Suppressor macrophage treated with lipopolysaccharide for 1 hour (primary cell): ENCODE results near the gene ZNF783.
"Not testable (repeated sequence)": the region's sequence is repeated elsewhere in the genome, so short reads cannot be mapped to it uniquely, and the experiment has no call there.

Experiments used
- DNase-seq, 3 donors: peaks; one replicate each; pipeline ENCODE4 v3.0.0-alpha.2; 2020 to 2022

The ZNF783 gene

DNA sequence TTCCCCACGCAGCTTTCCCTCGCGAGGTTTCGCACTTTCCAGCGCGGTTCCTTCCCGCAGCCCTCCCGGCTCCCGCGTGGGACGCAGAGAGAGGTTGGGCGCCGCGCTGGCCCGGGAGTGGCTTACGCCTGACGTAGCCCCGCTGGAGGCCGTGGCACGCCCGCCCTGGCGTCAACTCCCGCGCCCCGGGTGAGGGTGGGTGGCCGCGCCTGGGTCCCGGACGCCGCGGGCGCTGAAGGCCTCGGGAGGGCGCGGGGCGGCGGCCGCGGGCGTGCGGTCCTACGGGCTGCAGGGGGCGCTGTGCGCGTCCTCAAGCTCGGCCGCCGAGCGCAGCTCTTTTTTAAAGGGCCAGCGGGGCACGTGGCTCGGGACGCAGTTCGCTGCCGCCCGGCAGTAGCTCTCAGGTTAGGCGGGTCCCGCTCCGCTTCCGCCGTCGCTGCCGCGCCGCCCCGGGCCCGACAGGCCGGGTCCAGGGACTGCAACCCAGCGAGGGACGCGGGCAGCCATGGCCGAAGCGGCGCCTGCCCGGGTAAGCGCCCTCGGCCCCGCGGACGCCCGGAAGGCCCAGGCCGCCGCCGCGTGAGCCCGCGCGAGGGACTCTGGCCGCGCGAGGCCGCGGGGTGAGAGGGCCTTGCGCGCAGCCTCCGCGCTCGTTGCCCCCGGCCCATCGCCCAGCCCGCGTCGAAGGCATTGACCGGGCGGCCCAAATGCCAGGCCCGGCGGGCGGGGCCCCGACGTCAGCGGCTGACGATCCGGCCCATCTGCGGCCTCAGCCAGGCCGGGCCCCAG lies at the start of gene ZNF783:
Gene ZNF783 (plus strand): TSS at position 368 of the 789 bp plus-strand sequence. CDS start 138 bp downstream, at position 506.
- DNase-seq = peak; percentile 91 to 96 (median 95)

- DNase-seq = no peak
Observed at GRCh38 chr7:149214020-149214720, 47.8 kb upstream of the ZNF783 start.

DNA sequence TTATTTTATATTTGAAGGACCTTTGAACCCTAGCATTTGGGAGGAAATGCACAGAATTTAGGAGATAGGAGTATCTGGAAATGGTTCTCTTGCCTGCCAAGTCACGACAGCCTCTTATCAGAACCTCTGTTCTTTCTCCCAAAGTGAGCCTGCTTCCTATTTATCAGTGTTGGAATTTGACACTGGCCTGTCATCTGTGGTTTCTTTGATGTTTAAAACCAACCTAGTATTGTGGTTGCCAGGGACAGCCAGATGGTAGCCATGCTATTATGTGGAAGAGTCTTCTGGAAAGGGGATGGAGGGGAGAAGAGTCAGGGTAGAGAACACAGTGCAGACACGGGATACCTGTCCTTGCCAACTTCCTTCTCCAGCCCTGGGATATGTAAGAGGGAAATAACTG lies 45.6 kb upstream of the ZNF783 start:
- no peak for DNase-seq

- DNase-seq = no peak
Observed at GRCh38 chr7:149217570-149217969, 44.4 kb upstream of the ZNF783 start.

- no peak for DNase-seq
Observed at GRCh38 chr7:149218469-149219420, 43.3 kb upstream of the ZNF783 start.

DNA sequence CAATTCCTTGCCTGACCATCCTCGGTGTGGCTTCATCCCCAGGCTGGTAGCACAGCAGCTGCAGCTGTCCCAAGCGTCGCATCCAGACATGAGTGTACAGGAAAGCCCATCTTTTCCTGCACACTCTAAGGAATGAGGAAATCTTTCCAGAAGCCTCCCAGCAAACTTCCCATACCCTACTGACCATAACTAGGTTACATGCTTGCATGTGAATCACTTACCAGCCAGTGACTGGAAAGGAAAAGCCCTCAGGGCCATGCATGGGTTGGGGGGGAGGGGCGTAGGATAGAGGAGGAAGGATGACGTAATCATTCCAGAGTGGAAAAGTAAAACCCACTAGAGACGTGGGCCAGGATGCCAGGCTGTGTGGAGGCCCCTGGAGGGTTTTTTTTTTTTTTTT lies 41.5 kb upstream of the ZNF783 start:
- no peak for DNase-seq

DNA sequence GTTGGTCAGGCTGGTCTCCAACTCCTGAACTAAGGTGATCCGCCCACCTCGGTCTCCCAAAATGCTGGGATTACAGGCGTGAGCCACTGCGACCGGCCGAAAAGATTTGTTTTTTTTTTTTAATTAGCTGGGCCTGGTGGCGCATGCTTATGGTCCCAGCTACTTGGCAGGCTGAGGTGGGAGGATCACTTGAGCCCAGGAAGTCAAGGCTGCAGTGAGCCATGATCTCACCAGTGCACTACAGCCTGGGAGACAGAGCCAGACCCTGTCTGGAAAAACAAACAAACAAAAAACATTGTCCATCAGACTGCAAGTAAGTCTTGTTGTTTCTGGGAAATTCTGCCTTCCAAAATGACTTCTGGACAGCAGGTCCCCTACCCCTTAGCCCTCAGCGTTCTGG lies 38.8 kb upstream of the ZNF783 start:
- no peak for DNase-seq

DNA sequence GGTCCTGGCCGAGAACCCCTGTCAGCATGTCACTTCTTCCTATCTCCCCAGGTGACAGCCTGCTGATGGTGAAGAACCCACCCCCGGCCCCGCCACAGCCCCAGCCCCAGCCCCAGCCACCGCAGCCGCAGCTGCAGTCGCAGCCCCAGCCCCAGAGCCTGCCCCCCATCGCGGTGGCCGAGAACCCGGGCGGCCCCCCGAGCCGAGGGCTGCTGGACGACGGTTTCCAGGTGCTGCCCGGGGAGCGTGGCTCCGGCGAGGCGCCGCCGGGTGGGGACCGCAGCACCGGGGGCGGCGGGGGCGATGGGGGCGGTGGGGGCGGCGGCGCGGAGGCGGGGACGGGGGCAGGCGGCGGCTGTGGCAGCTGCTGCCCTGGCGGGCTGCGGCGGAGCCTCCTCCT lies 38.2 kb upstream of the ZNF783 start:
- no peak for DNase-seq

DNA sequence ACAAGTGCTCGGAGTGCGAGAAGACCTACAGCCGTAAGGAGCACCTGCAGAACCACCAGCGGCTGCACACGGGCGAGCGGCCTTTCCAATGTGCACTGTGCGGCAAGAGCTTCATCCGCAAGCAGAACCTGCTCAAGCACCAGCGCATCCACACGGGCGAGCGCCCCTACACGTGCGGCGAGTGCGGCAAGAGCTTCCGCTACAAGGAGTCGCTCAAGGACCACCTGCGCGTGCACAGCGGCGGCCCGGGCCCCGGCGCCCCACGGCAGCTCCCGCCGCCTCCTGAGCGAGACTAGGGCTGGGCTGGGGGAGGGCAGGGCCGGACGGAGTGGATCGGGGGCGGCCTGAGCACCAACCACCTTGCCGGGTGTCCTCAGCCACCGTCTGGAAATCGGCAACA lies 37.6 kb upstream of the ZNF783 start:
- DNase-seq = no peak

- DNase-seq = no peak
Observed at GRCh38 chr7:149225106-149225505, 36.9 kb upstream of the ZNF783 start.

GRCh38 chr7:149225656-149226055 lies 36.3 kb upstream of the ZNF783 start:
- DNase-seq = no peak

DNA sequence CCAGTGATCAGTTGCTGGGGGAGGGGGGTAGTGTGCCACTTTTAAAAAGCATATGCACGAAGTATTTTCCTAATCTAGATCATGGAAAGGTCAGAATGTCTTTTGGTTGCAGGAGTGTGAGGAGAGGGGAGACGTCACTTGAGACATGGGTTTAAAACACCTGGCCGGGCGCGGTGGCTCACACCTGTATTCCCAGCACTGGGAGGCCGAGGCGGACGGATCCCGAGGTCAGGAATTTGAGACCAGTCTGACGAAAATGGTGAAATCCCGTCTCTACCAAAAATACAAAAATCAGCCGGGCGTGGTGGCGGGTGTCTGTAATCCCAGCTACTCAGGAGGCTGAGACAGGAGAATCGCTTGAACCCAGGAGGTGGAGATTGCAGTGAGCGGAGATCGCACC lies 35.6 kb upstream of the ZNF783 start:
- not testable (repeated sequence) for DNase-seq

- no peak for DNase-seq
Observed at GRCh38 chr7:149226840-149227494, 35.0 kb upstream of the ZNF783 start.

DNA sequence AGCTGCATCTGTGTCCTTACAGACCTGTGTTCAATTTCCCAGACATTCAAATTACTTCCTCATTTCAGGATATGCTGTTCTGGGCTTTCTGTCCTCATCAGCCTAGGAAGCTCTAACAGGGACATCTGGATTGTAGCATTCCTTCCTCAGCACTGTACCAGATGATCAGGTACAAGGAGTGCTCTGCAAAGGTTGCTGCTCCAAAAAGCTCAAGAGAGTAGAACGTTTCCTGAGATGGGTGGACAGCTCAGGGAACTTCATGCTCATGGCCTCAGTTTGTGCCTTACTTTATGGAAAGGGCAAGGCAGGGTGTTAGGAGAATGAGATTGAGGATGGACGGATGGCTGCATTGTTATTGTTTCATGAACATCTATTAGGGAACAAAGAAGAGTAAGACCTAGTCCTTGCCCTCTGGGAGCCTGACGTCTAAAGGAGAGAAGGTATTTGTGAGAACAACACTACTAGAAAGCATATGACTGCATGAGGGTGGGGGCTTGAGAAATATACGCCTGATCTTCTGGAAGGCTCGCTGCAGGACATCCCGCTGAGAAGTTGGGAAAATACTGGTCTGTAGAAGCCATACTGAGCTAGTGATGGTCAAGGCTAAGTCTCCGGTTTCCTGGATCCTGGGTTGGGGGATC lies 33.0 kb upstream of the ZNF783 start:
- no peak for DNase-seq

GRCh38 chr7:149229526-149229925 lies 32.5 kb upstream of the ZNF783 start:
- DNase-seq = no peak

GRCh38 chr7:149232362-149232761 lies 29.6 kb upstream of the ZNF783 start:
- no peak for DNase-seq

GRCh38 chr7:149233655-149234204 lies 28.3 kb upstream of the ZNF783 start:
- not testable (repeated sequence) for DNase-seq

DNA sequence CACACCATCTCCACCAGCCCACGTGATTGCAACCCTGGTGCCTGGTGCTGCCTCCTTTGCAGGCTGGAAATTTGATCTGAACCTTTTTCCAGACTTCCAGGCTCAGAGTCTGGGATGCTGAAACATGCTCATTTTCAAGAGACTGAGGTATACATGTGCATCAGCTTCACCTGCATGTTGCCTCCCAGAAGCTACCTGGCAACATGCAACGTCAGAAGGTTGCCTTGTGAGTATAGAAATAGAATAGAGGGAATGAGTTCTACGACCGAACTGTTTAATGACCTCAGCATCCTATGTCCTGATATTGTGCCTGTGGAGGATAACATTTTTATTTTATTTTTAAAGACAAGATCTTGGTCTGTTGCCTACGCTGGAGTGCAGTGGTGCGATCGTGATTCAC lies 24.5 kb upstream of the ZNF783 start:
- DNase-seq = no peak

- no peak for DNase-seq
Observed at GRCh38 chr7:149238051-149238450, 23.9 kb upstream of the ZNF783 start.

GRCh38 chr7:149239345-149240143 lies 22.5 kb upstream of the ZNF783 start, which contains the start of gene ZNF212:
TSS of gene ZNF212 (plus strand) at chr7:149239651. CDS start at chr7:149239779, 128 bp downstream.
- DNase-seq = peak; percentile 92 to 95 (median 95)

- DNase-seq = no peak
Observed at GRCh38 chr7:149240637-149241036, 21.4 kb upstream of the ZNF783 start.
